Mammary microvascular endothelial cell (primary cell): Measurements from ENCODE around the gene RPL14. TPM values are rescaled to one million over a fixed set of nuclear protein-coding genes. Genes with fewer than 3 reads are reported as not detected.

Experiments used
- total RNA-seq: library from RNA; depleted of rRNA; stranded (reverse); fragments of >200 nt; gene quantifications from 2 replicates; pipeline ENCODE4 v1.2.3, GENCODE V29; 2015

Gene RPL14
- total RNA-seq = 348 and 350 TPM in 2 replicates

DNA sequence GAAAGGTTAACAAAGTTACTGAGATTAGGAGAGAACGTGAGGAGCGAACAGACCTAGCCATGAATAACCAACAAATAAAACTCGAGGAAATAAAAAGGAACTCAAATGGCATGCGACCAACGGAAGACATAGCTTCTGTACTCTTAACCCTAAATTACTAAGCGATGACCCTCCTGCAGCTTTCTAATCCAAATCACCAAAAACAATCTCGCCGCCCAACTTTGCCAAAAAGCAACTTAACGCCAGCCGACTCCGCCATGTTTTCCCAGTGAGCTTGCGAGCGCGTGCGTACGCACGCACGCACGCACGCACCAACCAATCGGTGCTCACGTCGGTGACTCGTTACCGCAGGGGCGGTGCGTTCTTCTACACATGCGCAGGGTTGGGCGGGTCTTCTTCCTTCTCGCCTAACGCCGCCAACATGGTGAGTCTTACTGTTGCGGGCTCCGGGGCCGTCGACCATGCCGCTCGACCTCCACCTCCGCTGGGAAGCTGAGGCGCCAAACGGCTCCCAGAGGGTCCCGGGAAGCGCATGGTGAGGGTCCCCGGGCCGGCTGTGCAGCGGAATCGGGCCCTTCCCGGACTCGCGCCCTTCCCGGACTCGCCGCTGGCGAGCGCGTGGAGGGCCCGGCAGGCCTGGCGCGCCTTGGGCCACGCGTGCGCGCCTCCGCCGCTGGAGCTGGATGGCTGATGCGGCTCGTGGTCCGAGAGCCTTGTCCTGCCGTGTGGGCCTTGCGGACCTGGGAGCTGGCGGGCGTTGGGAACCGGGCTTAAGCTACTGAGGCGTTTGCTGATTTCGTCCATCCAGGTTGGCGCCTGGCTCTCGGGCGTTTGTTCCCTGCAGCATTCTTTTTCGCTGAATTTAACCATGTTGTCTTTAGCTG, at the start of gene RPL14:
RPL14 (plus strand) TSS at position 400 of the 884 bp plus-strand sequence; CDS start at position 533, 133 bp downstream.

DNA sequence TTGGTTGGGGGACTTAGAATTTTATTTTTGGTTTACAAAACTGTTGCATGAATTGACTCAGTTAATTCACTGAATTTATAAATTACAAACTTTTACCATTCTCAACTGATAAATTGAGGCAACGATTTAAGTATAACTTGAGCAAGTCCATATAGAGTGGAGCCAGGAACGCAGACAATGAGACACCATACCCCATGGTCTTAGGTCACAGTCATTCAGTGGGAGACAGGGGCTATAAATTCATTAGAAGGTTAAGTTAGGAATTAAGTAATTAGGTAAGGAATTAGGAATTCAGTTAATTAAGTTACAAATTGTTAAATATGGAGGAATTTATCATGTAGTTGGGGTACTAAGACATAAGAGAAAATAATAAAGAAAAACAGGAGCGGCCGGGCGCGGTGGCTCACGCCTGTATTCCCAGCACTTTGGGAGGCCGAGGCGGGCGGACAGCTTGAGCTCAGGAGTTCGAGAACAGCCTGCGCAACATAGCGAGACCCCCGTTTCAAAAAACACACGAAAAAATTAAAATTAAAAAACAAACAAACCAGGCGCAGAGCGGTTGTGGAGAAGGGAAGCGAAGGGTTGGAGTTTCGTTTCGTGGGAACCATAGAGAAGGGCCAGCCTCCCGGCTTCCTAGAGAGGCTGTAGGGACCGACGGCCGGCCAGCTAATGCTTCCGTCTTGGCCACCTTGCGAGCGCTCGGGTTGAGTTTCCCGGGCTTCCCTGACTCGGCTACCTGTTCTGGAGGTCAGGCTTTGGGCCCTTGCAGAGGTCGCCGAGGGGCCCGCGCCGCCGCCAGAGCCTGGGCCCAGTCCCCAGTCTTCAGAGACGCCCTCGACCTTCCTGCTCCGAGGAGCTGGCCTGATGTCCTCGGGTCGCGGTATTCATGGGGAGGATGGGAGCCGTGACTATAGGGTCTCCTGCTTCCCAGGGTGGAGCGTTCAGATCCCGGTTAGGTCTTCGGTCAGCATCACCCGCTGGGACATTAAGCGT, 19.6 kb downstream of the RPL14 start, which contains the start of gene ZNF619:
ZNF619 (plus strand) TSS at position 645 of the 993 bp plus-strand sequence. CDS start 858 bp downstream, outside the sequence.

GRCh38 chr3:40505599-40506462, 48.7 kb downstream of the RPL14 start, which contains the start of gene ZNF620:
Gene ZNF620, plus strand, starts transcription at chr3:40506039. Its CDS starts 314 bp downstream, at chr3:40506353.

Other genes with a start within 250 kb of the RPL14 start
- gene EIF1B, start 147.6 kb upstream of the RPL14 start, total RNA-seq = 21.9 and 22.5 TPM in 2 replicates
- gene ENTPD3, start 70.2 kb upstream of the RPL14 start, total RNA-seq = not detected in 2 replicates
- 3.4 and 3.7 TPM in 2 replicates for gene ZNF619, start 19.8 kb downstream of the RPL14 start, total RNA-seq
- gene ZNF620, start 48.7 kb downstream of the RPL14 start, total RNA-seq = 4.6 and 5.1 TPM in 2 replicates
- gene ZNF621, start 67.6 kb downstream of the RPL14 start, total RNA-seq = 6.9 and 8.2 TPM in 2 replicates